Nephron progenitor cell (in vitro differentiated cells): ENCODE results near the gene ART1.
"Not testable (repeated sequence)": the region's sequence is repeated elsewhere in the genome, so short reads cannot be mapped to it uniquely, and the experiment has no call there.

Experiments used
- DNase-seq: peaks from one replicate; pipeline ENCODE4 v3.0.0; 2021
- H3K27ac Mint-ChIP-seq: 2 replicates; pipeline ENCODE4 v1.8.0; 2021; ENCODE audit warnings: mild to moderate bottlenecking, moderate library complexity, mixed read lengths
- H3K27me3 Mint-ChIP-seq: 2 replicates; pipeline ENCODE4 v1.8.0; 2021; ENCODE audit warnings: mild to moderate bottlenecking, low read depth, mixed read lengths; ENCODE audit not compliant: poor library complexity
- H3K36me3 Mint-ChIP-seq: 2 replicates; pipeline ENCODE4 v1.8.0; 2021; ENCODE audit warnings: low read depth, mixed read lengths
- H3K4me1 Mint-ChIP-seq: 2 replicates; pipeline ENCODE4 v1.8.0; 2021; ENCODE audit warnings: mixed read lengths
- H3K4me3 Mint-ChIP-seq: 2 replicates; pipeline ENCODE4 v1.8.0; 2021; ENCODE audit warnings: mild to moderate bottlenecking, moderate library complexity, mixed read lengths
- H3K9me3 Mint-ChIP-seq: 2 replicates; pipeline ENCODE4 v1.8.0; 2021; ENCODE audit warnings: mild to moderate bottlenecking, moderate library complexity, mixed read lengths
- TF ChIP-seq, protein P1 (sequence below): fragments of 200-600 bp; sonication (generic); IDR thresholded peaks from 2 replicates; pipeline ENCODE4 v1.5.0; 2021; ENCODE audit warnings: antibody characterized with exemption

ART1 gene, protein sequence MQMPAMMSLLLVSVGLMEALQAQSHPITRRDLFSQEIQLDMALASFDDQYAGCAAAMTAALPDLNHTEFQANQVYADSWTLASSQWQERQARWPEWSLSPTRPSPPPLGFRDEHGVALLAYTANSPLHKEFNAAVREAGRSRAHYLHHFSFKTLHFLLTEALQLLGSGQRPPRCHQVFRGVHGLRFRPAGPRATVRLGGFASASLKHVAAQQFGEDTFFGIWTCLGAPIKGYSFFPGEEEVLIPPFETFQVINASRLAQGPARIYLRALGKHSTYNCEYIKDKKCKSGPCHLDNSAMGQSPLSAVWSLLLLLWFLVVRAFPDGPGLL

DNA sequence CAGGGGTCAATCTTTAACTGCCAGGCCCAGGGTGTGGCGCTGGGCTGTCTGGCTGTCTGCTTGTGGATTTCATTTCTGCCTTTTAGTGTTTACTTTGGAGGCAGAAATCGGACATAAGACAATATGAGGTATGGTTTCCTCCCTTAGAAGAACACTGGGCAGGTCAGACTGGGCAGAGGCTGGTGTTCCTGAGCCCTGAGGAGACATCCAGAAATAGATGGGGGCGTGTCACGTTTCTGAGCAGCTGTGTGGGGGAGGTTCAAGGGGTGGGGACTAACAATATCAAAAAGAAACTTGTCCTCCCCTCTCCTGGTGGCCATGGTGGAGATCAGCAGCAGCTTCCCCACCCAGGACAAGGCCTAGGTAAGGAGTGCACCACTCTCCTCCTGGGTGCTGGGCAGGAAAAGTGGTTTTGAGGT, at the start of gene ART1:
TSS of gene ART1 (plus strand) at position 312 of the 419 bp plus-strand sequence. CDS start 14,086 bp downstream, outside the sequence.
- DNase-seq, result no peak
- Mint-ChIP-seq H3K36me3 (peaks cover 6% of the 10 kb centered on the region), H3K4me3 (peak within 1 kb of the TSS; percentile 58)

DNA sequence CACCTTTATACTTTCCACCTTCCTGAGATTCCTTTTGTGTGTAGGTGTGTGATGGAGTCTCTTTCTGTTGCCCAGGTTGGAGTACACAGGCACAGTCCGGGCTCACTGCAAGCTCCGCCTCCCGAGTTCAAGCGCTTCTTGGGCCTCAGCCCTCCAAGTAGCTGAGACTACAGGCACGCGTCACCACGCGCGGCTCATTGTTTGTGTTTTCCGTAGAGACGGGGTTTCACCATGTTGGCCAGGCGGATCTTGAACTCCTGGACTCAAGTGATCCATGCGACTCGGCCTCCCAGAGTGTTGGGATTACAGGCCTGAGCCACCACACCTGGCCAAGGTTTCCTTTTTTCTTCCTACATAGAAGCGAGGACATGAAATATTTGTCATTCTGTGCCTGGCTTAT, 47.2 kb upstream of the ART1 start:
- not testable (repeated sequence) for H3K27me3 Mint-ChIP-seq, H3K4me1 Mint-ChIP-seq, H3K4me3 Mint-ChIP-seq, H3K27ac Mint-ChIP-seq, DNase-seq, H3K9me3 Mint-ChIP-seq, H3K36me3 Mint-ChIP-seq

More for the DNA sequence above, at the start of gene ART1:
- Mint-ChIP-seq H3K9me3 (peaks cover 32% of the 10 kb centered on the region), H3K4me1 (peaks cover 72% of the 10 kb centered on the region), H3K27me3 (peaks cover 5% of the 10 kb centered on the region), H3K27ac (peak within 1 kb of the TSS; percentile 93)
- TF ChIP-seq, protein P1, sequence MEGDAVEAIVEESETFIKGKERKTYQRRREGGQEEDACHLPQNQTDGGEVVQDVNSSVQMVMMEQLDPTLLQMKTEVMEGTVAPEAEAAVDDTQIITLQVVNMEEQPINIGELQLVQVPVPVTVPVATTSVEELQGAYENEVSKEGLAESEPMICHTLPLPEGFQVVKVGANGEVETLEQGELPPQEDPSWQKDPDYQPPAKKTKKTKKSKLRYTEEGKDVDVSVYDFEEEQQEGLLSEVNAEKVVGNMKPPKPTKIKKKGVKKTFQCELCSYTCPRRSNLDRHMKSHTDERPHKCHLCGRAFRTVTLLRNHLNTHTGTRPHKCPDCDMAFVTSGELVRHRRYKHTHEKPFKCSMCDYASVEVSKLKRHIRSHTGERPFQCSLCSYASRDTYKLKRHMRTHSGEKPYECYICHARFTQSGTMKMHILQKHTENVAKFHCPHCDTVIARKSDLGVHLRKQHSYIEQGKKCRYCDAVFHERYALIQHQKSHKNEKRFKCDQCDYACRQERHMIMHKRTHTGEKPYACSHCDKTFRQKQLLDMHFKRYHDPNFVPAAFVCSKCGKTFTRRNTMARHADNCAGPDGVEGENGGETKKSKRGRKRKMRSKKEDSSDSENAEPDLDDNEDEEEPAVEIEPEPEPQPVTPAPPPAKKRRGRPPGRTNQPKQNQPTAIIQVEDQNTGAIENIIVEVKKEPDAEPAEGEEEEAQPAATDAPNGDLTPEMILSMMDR, result no peak

DNA sequence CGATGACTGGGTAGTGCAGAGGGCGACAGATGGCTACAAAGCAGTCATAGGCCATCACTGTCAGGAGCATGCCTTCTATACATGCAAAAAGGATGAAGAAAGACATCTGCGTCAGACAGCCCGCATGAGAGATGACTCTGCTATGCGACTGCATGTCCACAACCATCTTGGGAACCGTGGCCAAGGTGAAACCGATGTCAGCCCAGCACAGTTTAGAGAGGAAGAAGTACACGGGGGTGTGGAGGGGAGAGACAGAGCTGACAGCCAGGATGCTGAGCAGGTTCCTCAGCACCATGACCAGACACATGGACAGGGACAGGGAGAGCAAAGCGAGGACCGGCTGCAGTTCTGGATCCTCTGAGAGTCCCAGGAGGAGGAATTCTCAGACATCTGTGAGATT, 44.7 kb upstream of the ART1 start:
- H3K4me1 Mint-ChIP-seq, DNase-seq, H3K27ac Mint-ChIP-seq, H3K9me3 Mint-ChIP-seq, H3K27me3 Mint-ChIP-seq, H3K36me3 Mint-ChIP-seq, H3K4me3 Mint-ChIP-seq: not testable (repeated sequence)

DNA sequence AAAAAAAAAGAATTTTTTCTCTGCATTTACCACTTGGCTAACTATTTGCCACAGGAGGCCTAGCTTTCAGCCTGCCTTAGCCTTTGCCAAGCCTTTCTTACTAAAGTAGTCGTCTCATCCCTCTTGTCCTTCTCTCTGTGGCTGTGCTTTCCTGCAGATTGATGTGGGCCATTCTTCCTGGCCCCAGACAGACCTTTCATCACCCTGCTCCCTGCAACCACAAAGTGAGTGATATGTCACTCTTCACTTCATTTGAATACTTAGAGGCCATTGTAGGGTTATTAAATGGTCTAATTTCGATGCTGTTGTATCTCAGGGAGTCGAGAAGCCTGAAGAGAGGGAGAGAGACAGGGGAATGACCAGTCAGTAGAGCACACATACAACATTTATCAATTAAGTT, 40.8 kb upstream of the ART1 start:
- Mint-ChIP-seq H3K27me3 (no peaks in the 10 kb centered on the region), H3K36me3 (no peaks in the 10 kb centered on the region), H3K4me1 (peaks cover 12% of the 10 kb centered on the region), H3K9me3 (no peaks in the 10 kb centered on the region), H3K27ac (peak overlapping the region; percentile 48), H3K4me3 (no peak overlapping the region)
- DNase-seq, result no peak
- TF ChIP-seq, protein P1, result no peak

DNA sequence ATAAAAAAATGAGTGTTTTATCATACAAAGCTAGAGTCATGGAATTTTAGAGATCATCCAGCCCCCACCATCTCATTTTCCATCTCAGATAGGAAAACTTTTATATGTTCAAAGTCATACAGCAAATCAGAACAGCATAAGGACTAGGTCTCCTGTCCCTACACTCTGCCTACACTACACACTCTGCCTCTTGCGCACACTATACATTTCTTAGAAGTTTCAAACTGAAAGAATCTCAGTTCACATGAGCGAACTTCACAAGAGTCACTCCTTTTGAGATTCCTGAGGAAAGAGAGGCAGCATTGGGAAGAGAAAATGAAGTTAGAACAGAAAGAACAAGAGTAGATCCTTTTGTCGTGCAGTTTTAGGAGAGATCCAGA, 39.7 kb upstream of the ART1 start:
- no peak overlapping the region for H3K4me3 Mint-ChIP-seq
- H3K36me3 Mint-ChIP-seq, result no peaks in the 10 kb centered on the region
- TF ChIP-seq, protein P1, result no peak
- no peak overlapping the region for H3K27ac Mint-ChIP-seq
- H3K4me1 Mint-ChIP-seq, result peaks cover 12% of the 10 kb centered on the region
- H3K9me3 Mint-ChIP-seq, result no peaks in the 10 kb centered on the region
- no peaks in the 10 kb centered on the region for H3K27me3 Mint-ChIP-seq
- no peak for DNase-seq

DNA sequence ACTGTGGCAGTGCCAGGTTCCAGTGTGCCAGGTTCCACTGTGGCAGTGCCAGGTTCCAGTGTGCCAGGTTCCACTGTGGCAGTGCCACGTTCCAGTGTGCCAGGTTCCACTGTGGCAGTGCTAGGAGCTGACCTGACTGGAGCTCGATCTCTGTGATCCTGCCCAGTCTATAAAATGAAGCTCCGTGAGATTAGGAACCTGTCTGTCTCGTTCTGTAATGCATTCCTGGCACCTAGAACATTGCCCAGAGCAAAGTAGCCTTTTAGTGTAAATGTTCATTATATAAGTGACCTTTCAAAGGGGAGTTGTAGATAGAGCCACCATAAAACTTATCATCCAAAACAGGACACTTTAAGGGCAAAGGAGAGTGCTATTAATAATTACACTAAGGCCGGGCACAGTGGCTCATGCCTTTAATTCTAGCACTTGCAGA, 39.1 kb upstream of the ART1 start:
- TF ChIP-seq, protein P1, result no peak
- H3K36me3 Mint-ChIP-seq, result no peaks in the 10 kb centered on the region
- peaks cover 12% of the 10 kb centered on the region for H3K4me1 Mint-ChIP-seq
- no peaks in the 10 kb centered on the region for H3K9me3 Mint-ChIP-seq
- H3K27me3 Mint-ChIP-seq, result no peaks in the 10 kb centered on the region
- H3K4me3 Mint-ChIP-seq, result no peak overlapping the region
- no peak overlapping the region for H3K27ac Mint-ChIP-seq
- DNase-seq, result no peak
